A673 (cell line): ENCODE data around the gene GGT1. TPM values are rescaled to one million over a fixed set of nuclear protein-coding genes. Genes with fewer than 3 reads are reported as not detected.

Source experiments
- BruUV-seq: library from RNA; stranded (reverse); fragments of 400-500 nt; replicated peaks from 2 replicates; lab custom pipeline; 2021; lab: Mats Ljungman, UMichigan
- CTCF ChIA-PET: fragments of 300-600 bp; sonication (Branson Sonifier 250); formaldehyde crosslinking; loops from one replicate; lab custom pipeline; 2022; ENCODE audit warnings: antibody characterized with exemption; lab: Charles Lee
- POLR2A ChIA-PET: fragments of 300-600 bp; sonication (Branson Sonifier 250); formaldehyde crosslinking; loops from one replicate; lab custom pipeline; 2022; ENCODE audit warnings: antibody characterized with exemption; ENCODE audit not compliant: low non-redundant PET; lab: Charles Lee
- DNase-seq: peaks from one replicate; pipeline ENCODE4 v3.0.0-alpha.2; 2015; ENCODE audit warnings: low spot score
- H3K27ac ChIP-seq: fragments of 200-600 bp; sonication (generic); 2 replicates; pipeline ENCODE4 v1.5.1; 2016; ENCODE audit warnings: mixed run types, low read depth, mild to moderate bottlenecking, mixed read lengths, antibody characterized with exemption, low read length; ENCODE audit not compliant: poor library complexity, severe bottlenecking
- H3K27me3 ChIP-seq: fragments of 200-600 bp; sonication (generic); replicated peaks from 2 replicates; pipeline ENCODE4 v1.6.1; 2017; ENCODE audit warnings: mixed run types, low read depth, mild to moderate bottlenecking, mixed read lengths, antibody characterized with exemption, low read length; ENCODE audit not compliant: insufficient read depth, poor library complexity
- H3K36me3 ChIP-seq: fragments of 200-600 bp; sonication (generic); 2 replicates; pipeline ENCODE4 v1.6.1; 2016; ENCODE audit warnings: mixed run types, mild to moderate bottlenecking, mixed read lengths, antibody characterized with exemption, low read length; ENCODE audit not compliant: insufficient read depth, poor library complexity, severe bottlenecking
- H3K4me1 ChIP-seq: fragments of 200-600 bp; sonication (generic); 2 replicates; pipeline ENCODE4 v1.6.1; 2017; ENCODE audit warnings: mixed run types, mild to moderate bottlenecking, mixed read lengths, antibody characterized with exemption, low read length; ENCODE audit not compliant: insufficient read depth, poor library complexity, severe bottlenecking
- H3K4me3 ChIP-seq: fragments of 200-600 bp; sonication (generic); 2 replicates; pipeline ENCODE4 v1.5.1; 2016; ENCODE audit warnings: low read depth, mixed run types, mild to moderate bottlenecking, mixed read lengths, low read length; ENCODE audit not compliant: poor library complexity, severe bottlenecking
- H3K9me3 ChIP-seq: fragments of 200-600 bp; sonication (generic); 2 replicates; pipeline ENCODE4 v1.6.1; 2016; ENCODE audit warnings: mixed run types, low read depth, mild to moderate bottlenecking, mixed read lengths, antibody characterized with exemption, low read length; ENCODE audit not compliant: poor library complexity, severe bottlenecking
- CTCF ChIP-seq: fragments of 300-800, 200-600 bp; sonication (generic); conservative IDR thresholded peaks from 2 replicates; pipeline ENCODE4 v1.5.1; 2017; ENCODE audit warnings: low read depth, mild to moderate bottlenecking, antibody characterized with exemption, low read length, moderate library complexity, mixed read lengths
- EZH2 ChIP-seq: fragments of 200-600 bp; sonication (generic); IDR thresholded peaks from 2 replicates; pipeline ENCODE4 v1.6.1; 2017; ENCODE audit warnings: borderline replicate concordance, low read depth, mild to moderate bottlenecking, mixed read lengths, antibody characterized with exemption, low read length; ENCODE audit not compliant: poor library complexity, severe bottlenecking
- intact Hi-C: fragments of 100-400 bp; cut with micrococcal nuclease; formaldehyde crosslinking; loops from one replicate; pipeline ENCODE4 v1.10.0; 2022; ENCODE audit not compliant: unreplicated experiment
- total RNA-seq: library from RNA; stranded (reverse); gene quantifications from 2 replicates; pipeline ENCODE4 v1.2.3, GENCODE V29; 2021

The GGT1 gene
- total RNA-seq, 1 experiment from 2014 or later, result 3.3 TPM

GRCh38 chr22:24588757-24589481, 14.1 kb upstream of the GGT1 start:
- Histone ChIP-seq H3K9me3 (no peaks in the 10 kb centered on the region), H3K27ac (no peak overlapping the region), H3K36me3 (no peaks in the 10 kb centered on the region), H3K4me3 (no peak overlapping the region), H3K4me1 (peaks cover 9% of the 10 kb centered on the region), H3K27me3 (no peaks in the 10 kb centered on the region)
- DNase-seq, result no peak
- CTCF ChIA-PET, result no interaction called here
- TF ChIP-seq EZH2, result no peak
- no peak for TF ChIP-seq CTCF
- POLR2A ChIA-PET, result no interaction called here
- intact Hi-C loops, result no loop called here
- no TSS peak for BruUV-seq

- no peaks in the 10 kb centered on the region for H3K27me3 ChIP-seq
- CTCF ChIA-PET, result no interaction called here
- no TSS peak for BruUV-seq
- TF ChIP-seq EZH2 (no peak), CTCF (no peak)
- H3K27ac ChIP-seq, result no peak overlapping the region
- intact Hi-C loops, result no loop called here
- POLR2A ChIA-PET, result no interaction called here
- no peak overlapping the region for H3K4me3 ChIP-seq
- H3K4me1 ChIP-seq, result peaks cover 2% of the 10 kb centered on the region
- H3K9me3 ChIP-seq, result no peaks in the 10 kb centered on the region
- DNase-seq, result no peak
- no peaks in the 10 kb centered on the region for H3K36me3 ChIP-seq
These were observed 13.4 kb upstream of the GGT1 start for GRCh38 chr22:24589518-24590030.

- Histone ChIP-seq H3K36me3 (no peaks in the 10 kb centered on the region), H3K4me1 (no peaks in the 10 kb centered on the region), H3K9me3 (no peaks in the 10 kb centered on the region), H3K27ac (no peak overlapping the region), H3K27me3 (no peaks in the 10 kb centered on the region), H3K4me3 (no peak overlapping the region)
- intact Hi-C loops, result no loop called here
- BruUV-seq, result no TSS peak
- no peak for TF ChIP-seq EZH2
- TF ChIP-seq CTCF, result no peak
- DNase-seq, result no peak
- CTCF ChIA-PET, result no interaction called here
- POLR2A ChIA-PET, result no interaction called here
These were observed 12.3 kb upstream of the GGT1 start for GRCh38 chr22:24590596-24591173.
